Anterior cingulate cortex (tissue), 58 donors: ENCODE data around the gene GOLGA8K.
"Not testable (repeated sequence)": the region's sequence is repeated elsewhere in the genome, so short reads cannot be mapped to it uniquely, and the experiment has no call there.

Source experiments
- DNase-seq, 58 donors: peaks; one replicate each; lab custom pipeline; 2025; lab: John Stamatoyannopoulos, UW

Gene GOLGA8K, protein sequence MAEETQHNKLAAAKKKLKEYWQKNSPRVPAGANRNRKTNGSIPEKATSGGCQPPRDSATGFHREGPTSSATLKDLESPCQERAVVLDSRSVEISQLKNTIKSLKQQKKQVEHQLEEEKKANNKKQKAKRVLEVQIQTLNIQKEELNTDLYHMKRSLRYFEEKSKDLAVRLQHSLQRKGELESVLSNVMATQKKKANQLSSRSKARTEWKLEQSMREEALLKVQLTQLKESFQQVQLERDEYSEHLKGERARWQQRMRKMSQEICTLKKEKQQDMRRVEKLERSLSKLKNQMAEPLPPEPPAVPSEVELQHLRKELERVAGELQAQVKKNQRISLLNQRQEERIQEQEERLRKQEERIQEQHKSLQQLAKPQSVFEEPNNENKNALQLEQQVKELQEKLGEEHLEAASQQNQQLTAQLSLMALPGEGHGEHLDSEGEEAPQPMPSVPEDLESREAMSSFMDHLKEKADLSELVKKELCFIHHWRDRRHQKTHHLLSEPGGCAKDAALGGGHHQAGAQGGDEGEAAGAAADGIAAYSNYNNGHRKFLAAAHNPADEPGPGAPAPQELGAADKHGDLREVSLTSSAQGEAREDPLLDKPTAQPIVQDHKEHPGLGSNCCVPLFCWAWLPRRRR

GRCh38 chr15:32403192-32403591 lies at the start of gene GOLGA8K:
GOLGA8K (minus strand) TSS chr15:32403292; CDS start chr15:32403194, 98 bp downstream.
- DNase-seq, result not testable (repeated sequence)

DNA sequence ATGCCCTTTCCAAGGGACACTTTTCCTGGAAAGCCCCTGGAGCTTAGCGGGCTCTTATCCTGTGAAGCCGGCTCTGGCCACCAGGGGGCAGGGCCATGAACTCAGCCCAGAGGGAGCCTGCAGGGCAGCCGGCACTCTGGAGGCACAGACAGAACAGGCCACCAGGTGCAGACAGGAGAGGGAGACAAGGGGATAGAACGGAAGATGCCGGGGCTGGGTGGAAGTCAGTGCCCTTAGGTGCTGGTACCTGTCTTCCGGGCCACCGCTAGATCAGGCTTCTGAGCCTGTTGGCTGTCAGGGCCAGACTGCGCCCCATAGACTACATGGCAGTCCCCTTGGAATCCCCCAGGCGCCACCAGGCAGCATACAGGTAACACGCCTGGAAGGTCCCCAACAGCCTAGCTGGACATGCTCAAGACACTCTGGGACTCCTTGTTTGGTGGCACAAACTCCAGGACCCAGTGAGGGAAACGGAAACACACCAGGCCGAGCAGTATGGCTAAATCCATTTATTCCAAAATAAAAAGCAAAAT lies 37.4 kb upstream of the GOLGA8K start:
- DNase-seq, result not testable (repeated sequence)

DNA sequence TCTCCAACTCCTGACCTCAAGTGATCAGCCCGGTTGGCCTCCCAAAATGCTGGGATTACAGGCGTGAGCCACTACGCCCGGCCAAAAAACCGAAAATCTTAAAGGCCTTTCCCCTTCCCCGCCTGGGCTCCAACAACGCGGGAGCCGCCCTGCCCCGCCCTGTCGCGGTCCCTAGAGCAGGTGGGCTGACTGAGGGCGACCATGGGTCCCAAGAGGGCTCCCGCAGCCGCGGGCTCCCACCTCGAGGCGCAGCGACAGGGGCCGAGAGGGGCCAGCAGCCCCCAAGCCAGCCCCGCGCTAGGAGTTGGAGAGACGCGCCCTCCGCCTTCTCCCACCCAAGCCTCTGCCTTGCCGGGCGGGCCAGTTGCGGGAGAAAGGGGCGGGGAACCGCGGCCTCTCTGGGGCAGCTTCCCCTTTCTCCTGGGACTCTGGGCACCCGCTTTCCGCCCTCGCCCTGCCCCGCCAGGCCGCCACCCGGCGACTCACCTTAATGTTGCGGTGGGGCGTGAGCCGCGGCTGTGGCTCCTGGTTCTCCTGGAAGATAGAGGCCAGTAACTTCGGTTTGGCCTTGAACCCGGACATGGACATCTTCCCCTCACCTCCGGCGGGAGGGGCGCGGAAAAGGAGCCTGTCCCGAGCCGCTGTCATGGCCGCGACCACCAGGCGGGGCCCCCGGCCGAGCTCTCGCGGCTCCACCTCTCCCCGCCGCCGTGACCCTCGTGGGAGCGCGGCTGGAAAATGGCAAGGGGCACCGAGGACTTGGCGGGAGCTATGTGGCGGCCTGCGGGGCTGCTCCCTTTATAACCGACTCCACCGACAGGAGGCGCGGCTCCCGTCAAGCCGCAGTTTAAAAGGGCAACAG lies 31.2 kb upstream of the GOLGA8K start:
- not testable (repeated sequence) for DNase-seq

GRCh38 chr15:32427635-32428034 lies 24.5 kb upstream of the GOLGA8K start:
- DNase-seq, result not testable (repeated sequence)

- DNase-seq, result not testable (repeated sequence)
Measured at GRCh38 chr15:32426511-32426910, 23.4 kb upstream of the GOLGA8K start.

DNA sequence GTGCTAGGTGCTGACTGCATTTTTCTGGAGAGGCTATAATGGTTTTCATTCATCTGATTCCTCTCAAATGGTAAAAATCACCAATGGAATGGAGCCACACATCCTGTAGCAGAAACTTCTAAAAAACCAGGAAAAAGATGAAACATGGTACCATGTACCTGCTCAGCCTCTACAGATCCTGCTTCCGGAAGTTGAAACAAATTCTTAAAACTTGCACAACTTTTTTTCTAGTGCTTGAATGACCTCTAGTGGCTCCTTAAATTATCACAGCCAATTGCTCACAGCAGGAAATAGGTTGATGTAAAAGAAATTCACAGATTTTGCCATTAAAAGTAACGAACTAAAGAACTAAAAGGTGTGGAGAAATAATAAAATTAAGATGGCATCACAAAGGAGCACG lies 4.8 kb upstream of the GOLGA8K start:
- not testable (repeated sequence) for DNase-seq

- DNase-seq, result not testable (repeated sequence)
Measured at GRCh38 chr15:32396522-32396921, 6.6 kb downstream of the GOLGA8K start.

GRCh38 chr15:32394745-32395144 lies 8.3 kb downstream of the GOLGA8K start:
- DNase-seq, result not testable (repeated sequence)

GRCh38 chr15:32388050-32388648 lies 14.9 kb downstream of the GOLGA8K start:
- DNase-seq, result not testable (repeated sequence)

GRCh38 chr15:32385823-32386495 lies 17.1 kb downstream of the GOLGA8K start:
- DNase-seq, result not testable (repeated sequence)

DNA sequence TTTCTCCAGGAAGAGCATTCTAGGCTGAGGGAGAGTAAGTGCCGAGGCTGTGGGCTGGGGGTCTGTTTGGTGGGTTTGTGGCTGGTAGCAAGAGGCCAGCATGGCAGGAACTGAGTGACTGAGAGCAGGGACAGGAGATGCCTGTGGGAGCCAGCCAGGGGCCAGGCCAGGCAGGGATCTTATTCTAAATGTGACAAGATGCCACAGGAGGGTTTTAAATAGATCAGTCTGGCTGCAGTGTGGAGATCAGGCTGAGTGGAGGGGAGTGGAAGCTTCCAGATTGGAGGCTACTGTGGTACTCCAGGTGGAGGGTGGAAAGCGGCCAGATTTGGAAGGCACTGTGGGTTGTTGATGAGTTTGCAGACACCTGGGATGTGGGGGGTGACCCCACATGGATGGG lies 28.9 kb downstream of the GOLGA8K start:
- not testable (repeated sequence) for DNase-seq

DNA sequence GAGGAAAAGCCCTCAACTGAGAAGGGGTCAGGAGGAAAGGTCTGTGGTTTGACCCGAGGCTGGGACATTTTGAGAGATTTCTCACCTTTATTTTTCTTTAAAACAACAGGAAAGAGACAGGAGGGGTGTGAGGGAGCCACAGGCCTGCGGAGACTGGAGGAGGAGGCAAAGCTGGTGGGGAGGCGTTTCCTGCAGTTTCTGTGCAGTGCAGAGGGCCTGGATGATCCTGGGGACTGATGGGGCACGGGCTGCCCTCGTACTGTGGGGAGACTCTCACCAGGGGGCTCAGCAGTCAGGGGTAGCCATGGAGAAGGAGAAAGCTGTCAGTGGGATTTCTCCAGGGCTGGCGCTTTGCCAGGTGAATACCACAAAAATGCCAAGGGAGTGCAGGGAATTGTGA lies 29.4 kb downstream of the GOLGA8K start:
- DNase-seq, result not testable (repeated sequence)

DNA sequence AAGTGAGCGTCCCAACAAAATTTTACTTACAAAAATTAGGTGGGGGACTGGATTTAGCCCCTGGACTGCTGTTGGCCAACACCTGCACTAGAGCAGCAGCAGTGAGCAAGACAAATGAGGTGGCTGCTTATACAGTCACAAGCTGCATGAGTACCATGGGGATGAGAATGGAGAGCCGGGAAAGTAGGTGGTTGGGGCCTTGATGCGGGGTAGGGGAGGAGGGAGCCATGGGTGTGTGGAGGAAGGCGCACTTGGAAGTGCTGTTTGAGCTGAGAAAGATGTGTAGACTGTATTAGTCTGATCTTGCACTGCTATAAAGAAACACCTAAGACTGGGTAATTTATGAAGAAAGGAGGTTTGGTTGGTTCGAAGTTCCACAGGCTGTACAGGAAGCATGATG lies 31.0 kb downstream of the GOLGA8K start:
- not testable (repeated sequence) for DNase-seq

DNA sequence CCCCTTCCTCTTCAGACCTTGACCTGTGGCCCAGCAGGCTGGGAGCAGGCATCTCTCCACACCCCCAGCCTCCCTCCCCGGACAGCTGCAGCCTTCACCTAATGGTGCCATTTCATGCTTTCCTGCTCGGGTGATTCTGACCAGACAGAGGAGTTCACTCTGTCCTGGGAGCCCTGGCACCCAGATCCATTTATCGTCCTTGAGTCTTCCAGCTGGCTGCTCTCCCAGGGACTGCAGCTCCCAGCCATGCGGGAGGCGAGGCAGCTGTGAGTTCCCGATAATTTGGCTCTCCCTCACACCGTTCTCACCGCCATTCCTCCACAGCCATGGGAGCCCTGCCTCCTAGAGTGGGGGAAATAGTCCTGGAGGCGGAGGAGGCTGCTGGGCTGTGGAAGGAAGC lies 32.6 kb downstream of the GOLGA8K start:
- not testable (repeated sequence) for DNase-seq

- not testable (repeated sequence) for DNase-seq
Measured at GRCh38 chr15:32370064-32370463, 33.0 kb downstream of the GOLGA8K start.

DNA sequence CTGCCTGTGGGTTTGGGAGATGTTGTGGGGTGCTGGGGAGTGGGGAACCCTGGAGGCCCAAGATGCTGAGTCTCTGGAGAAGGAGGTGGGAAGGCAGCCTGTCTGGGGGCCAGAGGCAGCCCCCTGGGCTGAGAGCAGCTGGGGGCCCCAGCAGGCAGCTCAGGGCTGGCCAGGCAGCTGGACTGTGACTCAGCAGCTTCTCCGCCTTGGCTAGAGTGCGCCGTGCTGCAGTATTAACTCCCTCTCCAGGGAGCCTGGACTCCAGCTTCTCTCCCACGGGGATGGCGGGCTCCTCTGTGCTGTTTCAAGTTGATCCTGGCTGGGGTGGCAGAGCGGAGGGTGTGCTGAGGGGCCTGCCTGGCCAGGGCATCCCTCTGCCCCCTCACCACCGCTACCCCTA lies 36.6 kb downstream of the GOLGA8K start:
- not testable (repeated sequence) for DNase-seq

DNA sequence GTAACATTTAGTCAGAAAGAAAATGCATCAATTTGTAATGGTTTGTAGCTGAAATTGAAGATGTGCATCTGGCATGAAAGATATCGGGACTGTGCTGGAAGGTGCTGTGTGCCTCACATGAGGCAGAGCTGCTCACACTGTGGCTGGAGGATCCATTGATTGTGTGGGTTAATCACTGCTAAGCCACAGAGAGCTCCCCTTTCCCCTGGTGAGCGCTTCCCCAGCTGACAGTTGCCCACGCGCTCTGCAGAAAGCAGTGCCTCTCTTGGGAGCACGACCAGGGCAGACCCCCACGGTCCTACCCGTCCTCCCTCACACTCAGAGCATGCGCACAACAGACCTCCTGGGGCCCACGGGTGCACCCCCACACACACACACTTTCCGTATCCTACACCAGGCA lies 37.1 kb downstream of the GOLGA8K start:
- DNase-seq, result not testable (repeated sequence)

DNA sequence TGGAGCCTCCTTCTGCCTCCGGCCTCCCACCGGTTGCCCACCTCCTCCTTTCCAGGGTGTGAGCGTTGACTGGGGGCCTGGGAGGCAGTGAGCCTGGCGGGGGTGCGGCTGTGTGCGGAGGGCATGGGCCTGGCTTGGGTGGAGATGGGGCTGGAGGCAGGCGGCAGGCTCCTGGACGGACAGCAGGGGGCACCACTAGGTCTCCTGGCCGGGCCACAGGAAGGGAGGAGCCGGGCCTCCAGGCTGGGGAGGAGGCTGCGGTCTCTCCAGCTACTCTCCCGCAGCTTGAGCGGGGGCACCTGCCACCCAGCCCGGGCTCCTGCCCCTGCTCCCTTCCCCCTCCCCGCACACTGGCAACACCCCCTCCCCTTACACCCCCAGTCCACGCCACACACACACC lies 38.1 kb downstream of the GOLGA8K start:
- not testable (repeated sequence) for DNase-seq

DNA sequence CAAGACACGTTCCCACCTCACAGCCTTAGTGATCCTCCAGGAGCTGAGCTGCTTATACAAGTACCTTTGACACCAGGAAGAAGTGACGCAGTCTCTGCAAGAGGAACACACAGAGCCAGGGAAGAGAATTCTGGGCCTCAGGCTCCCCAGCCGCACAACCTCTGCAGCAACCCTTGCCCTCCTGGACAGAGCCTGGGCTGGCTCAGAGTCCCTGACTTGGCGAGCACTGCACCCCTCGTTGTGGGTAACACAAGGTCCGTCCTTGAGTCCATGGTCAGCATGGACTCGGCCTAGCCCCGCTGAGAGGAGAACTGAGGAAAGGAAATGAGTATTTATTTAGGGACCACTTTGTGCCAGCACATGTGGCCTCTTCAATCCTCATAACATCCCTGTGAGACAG lies 39.6 kb downstream of the GOLGA8K start:
- DNase-seq, result not testable (repeated sequence)
